H1 (cell line): Measurements from ENCODE around the gene COL26A1.

ENCODE experiments used
- BRCA1 ChIP-seq: IDR thresholded peaks from 2 replicates; pipeline ENCODE4 v1.6.1; 2012; ENCODE audit warnings: low read depth, low read length, improper control_type of control experiment
- CBX5 ChIP-seq: fragments of 300-800, 300-1000 bp; sonication (generic); IDR thresholded peaks from 2 replicates; pipeline ENCODE4 v1.7.1; 2016; ENCODE audit warnings: antibody characterized with exemption, low read length, low read depth
- CTCF ChIP-seq, 3 experiments: IDR thresholded peaks; 1 replicate in 2 of 3; 2 replicates in 1 of 3; pipeline versions ENCODE4 v1.5.1 to v1.6.1; 2011; ENCODE audit warnings: low read length in 3 of 3, mild to moderate bottlenecking in 3 of 3, inconsistent platforms in 2 of 3, low read depth in 1 of 3, moderate library complexity in 1 of 3; ENCODE audit not compliant: insufficient read depth in 1 of 3; ENCODE audit errors: control extremely low read depth in 1 of 3
- EZH2 ChIP-seq: fragments of 200-600 bp; sonication (generic); IDR thresholded peaks from 2 replicates; pipeline ENCODE4 v1.7.1; 2012; ENCODE audit warnings: low read depth, mild to moderate bottlenecking, moderate library complexity, low read length, inconsistent platforms; ENCODE audit not compliant: severe bottlenecking
- GTF2F1 ChIP-seq: IDR thresholded peaks from 2 replicates; pipeline ENCODE4 v1.6.1; 2012; ENCODE audit warnings: low read depth, low read length, improper control_type of control experiment, borderline replicate concordance
- KDM1A ChIP-seq: fragments of 200-600, 300-600 bp; sonication (generic); IDR thresholded peaks from 2 replicates; pipeline ENCODE4 v1.7.1; 2016; ENCODE audit warnings: mild to moderate bottlenecking, low read length, borderline replicate concordance
- POLR2A ChIP-seq, 2 experiments: IDR thresholded peaks; 1 replicate in 1 of 2; 2 replicates in 1 of 2; pipeline ENCODE4 v1.6.1; 2011; ENCODE audit warnings: low read depth in 2 of 2, low read length in 2 of 2, mild to moderate bottlenecking in 2 of 2; ENCODE audit errors: control extremely low read depth in 1 of 2
- POLR2AphosphoS5 ChIP-seq: IDR thresholded peaks from 2 replicates; pipeline ENCODE4 v1.6.1; 2011; ENCODE audit warnings: low read depth, low read length
- RAD21 ChIP-seq, 2 experiments: IDR thresholded peaks in 1 of 2; conservative IDR thresholded peaks in 1 of 2; 2 replicates each; pipeline ENCODE4 v1.6.1; 2011; ENCODE audit warnings: low read depth in 2 of 2, low read length in 2 of 2, improper control_type of control experiment in 1 of 2, inconsistent platforms in 1 of 2, mild to moderate bottlenecking in 1 of 2, moderate library complexity in 1 of 2
- TAF1 ChIP-seq: IDR thresholded peaks from 2 replicates; pipeline ENCODE4 v1.6.1; 2011; ENCODE audit warnings: mild to moderate bottlenecking, low read depth, low read length
- TAF7 ChIP-seq: optimal IDR thresholded peaks from 2 replicates; pipeline ENCODE3; 2011; ENCODE audit warnings: low read depth, mild to moderate bottlenecking, inconsistent platforms, low read length, moderate library complexity, borderline replicate concordance
- TBP ChIP-seq: IDR thresholded peaks from 2 replicates; pipeline ENCODE4 v1.6.1; 2011; ENCODE audit warnings: low read depth, low read length, improper control_type of control experiment
- YY1 ChIP-seq: IDR thresholded peaks from 2 replicates; pipeline ENCODE4 v1.6.1; 2011; ENCODE audit warnings: low read depth, mild to moderate bottlenecking, low read length

DNA sequence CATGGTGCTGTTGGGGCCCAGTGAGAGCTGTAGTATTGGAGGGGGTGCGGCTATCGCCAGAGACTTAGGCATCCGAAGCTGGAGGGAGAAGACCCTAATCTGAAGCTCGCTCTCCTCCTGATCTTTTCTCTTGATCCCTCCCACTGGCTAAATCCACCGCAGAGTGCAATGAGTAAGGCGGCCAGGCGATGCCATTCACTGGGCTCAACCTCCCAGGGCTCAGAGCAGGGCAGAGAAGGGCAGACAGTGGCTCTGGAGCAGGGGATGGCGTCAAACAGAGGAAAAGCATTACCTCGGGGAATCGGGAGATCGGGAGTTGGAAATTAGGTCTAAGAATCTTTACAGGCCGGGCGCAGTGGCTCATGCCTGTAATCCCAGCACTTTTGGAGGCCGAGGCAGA is 22.3 kb upstream of the COL26A1 start:
- TF ChIP-seq TBP (no peak), POLR2AphosphoS5 (no peak), POLR2A (IDR thresholded peaks at IDR 0.05; ENCODE audit: control extremely low read depth in 1 of 2, low read depth in 2 of 2, low read length in 2 of 2) (no peak), CTCF (IDR thresholded peaks at IDR 0.05; ENCODE audit: control extremely low read depth in 1 of 3, insufficient read depth in 1 of 3, low read depth in 1 of 3, low read length in 3 of 3) (no peak), TAF1 (no peak), BRCA1 (no peak), CBX5 (no peak), EZH2 (no peak), GTF2F1 (no peak), TAF7 (no peak), YY1 (no peak), KDM1A (no peak), RAD21 (IDR thresholded peaks at IDR 0.05 in 1 of 2, conservative IDR thresholded peaks at IDR 0.05 in 1 of 2; ENCODE audit: low read depth in 2 of 2, low read length in 2 of 2) (no peak)
